ENCODE data around the gene TMEM178B. TPM values are rescaled to one million over a fixed set of nuclear protein-coding genes. Genes with fewer than 3 reads are reported as not detected.

TMEM178B gene
- total and polyA plus RNA-seq, 8 donors: 0.16 to 5.6 (median 3.4) TPM

DNA sequence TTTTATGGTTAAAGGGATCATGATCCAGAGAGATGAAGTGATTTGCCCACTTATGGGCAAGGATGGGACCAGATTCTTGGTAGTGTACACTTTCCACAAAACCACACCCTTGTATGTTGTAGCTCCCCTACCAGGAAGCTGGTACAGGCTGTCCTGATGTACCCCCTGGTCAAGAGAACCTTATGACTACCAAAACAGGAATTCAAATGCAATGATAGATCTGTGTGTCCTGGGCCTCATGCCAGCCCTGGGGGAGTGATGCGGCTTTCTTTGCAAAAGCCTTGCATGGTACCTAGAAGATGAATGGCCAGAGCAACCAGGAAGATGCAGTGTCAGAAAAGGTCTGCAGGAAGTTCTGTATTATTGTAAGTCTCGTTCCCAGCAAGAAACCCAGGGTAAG lies 382.4 kb downstream of the TMEM178B start:
- ATAC-seq: no peak
- TF ChIP-seq, protein P1, sequence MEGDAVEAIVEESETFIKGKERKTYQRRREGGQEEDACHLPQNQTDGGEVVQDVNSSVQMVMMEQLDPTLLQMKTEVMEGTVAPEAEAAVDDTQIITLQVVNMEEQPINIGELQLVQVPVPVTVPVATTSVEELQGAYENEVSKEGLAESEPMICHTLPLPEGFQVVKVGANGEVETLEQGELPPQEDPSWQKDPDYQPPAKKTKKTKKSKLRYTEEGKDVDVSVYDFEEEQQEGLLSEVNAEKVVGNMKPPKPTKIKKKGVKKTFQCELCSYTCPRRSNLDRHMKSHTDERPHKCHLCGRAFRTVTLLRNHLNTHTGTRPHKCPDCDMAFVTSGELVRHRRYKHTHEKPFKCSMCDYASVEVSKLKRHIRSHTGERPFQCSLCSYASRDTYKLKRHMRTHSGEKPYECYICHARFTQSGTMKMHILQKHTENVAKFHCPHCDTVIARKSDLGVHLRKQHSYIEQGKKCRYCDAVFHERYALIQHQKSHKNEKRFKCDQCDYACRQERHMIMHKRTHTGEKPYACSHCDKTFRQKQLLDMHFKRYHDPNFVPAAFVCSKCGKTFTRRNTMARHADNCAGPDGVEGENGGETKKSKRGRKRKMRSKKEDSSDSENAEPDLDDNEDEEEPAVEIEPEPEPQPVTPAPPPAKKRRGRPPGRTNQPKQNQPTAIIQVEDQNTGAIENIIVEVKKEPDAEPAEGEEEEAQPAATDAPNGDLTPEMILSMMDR (IDR thresholded peaks at IDR 0.05): no peak
- no peak for DNase-seq
- no peak overlapping the region for H3K27ac ChIP-seq
- no peaks in the 10 kb centered on the region for H3K27me3 ChIP-seq
- no peak overlapping the region for H3K4me3 ChIP-seq
- no peaks in the 10 kb centered on the region for H3K9me3 ChIP-seq
- intact Hi-C loops (cut with DNase I): no loop called here
- no peaks in the 10 kb centered on the region for H3K4me1 ChIP-seq
- no peaks in the 10 kb centered on the region for H3K36me3 ChIP-seq

DNA sequence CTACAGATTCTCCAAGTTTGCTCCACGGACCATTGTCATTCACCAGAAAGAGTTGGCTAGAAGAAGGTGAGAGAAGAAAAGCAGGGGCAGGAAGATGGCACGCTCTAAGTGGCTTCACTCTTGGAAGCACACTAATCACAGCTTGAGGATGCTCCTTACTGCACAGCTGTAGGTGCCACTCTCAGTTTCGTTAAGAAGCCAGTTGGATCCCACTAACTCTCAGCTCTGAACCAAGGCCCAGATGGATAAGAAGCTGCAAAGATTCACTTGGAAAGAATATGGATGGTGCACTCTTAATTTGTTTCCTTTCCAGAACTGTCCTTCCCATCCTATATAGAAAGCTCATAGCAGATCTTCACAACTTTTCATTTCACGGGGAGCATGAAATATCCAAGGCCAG lies 382.8 kb downstream of the TMEM178B start:
- Histone ChIP-seq H3K4me1 (no peaks in the 10 kb centered on the region), H3K27me3 (no peaks in the 10 kb centered on the region), H3K36me3 (no peaks in the 10 kb centered on the region), H3K9me3 (no peaks in the 10 kb centered on the region), H3K27ac (no peak overlapping the region), H3K4me3 (no peak overlapping the region)
- TF ChIP-seq, protein P1 (IDR thresholded peaks at IDR 0.05): no peak
- intact Hi-C loops (cut with DNase I): no loop called here
- ATAC-seq (no peak), DNase-seq (no peak)

DNA sequence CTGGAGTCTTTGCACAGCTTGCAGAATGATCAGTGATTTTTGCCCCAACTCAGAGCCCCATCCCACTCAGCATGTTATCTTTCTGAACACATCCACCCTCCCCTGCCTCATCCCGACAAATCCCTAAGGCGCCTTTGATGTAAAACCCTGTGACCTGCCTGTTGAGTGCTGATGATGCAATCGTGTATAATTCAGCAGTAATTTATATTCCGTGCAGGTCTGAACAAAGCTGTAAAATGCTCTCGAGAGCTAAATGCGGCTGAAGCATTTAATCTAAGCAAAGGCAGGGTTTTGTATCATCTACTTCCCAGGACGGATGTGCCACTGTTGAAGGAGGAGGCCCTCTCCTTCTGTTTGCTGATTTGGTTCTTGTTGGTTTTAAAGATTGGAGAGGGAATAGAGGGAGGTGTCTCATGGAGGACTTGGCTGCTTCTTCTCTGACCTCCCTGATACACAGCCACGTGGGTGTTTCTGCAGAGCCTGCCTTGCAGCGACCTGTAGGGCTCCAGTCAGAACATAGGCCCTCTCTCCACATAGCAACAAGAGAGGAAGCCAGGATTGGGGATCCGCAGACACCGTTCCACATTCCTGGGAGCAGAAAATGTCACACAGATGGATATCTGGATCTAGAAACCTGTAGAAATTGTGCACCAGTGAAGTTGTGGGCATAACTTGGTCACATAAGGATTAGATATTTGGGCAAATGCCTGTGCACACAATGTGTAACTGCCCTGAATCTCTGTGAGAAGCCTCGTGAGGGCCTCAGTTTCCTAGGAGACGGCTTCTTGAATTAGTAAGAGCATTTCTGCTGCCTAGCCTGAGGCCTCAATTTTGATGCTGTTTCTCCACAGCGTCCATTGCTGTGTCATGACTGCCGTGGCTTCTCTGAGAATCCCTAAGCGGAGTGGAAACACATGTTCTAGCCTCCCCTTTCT lies 387.2 kb downstream of the TMEM178B start:
- intact Hi-C loops (cut with DNase I): no loop called here
- Histone ChIP-seq H3K36me3 (no peaks in the 10 kb centered on the region), H3K9me3 (no peaks in the 10 kb centered on the region), H3K4me1 (no peaks in the 10 kb centered on the region), H3K27me3 (no peaks in the 10 kb centered on the region), H3K27ac (no peak overlapping the region), H3K4me3 (no peak overlapping the region)
- DNase-seq (no peak), ATAC-seq (no peak)
- TF ChIP-seq, protein P1 (IDR thresholded peaks at IDR 0.05): no peak

DNA sequence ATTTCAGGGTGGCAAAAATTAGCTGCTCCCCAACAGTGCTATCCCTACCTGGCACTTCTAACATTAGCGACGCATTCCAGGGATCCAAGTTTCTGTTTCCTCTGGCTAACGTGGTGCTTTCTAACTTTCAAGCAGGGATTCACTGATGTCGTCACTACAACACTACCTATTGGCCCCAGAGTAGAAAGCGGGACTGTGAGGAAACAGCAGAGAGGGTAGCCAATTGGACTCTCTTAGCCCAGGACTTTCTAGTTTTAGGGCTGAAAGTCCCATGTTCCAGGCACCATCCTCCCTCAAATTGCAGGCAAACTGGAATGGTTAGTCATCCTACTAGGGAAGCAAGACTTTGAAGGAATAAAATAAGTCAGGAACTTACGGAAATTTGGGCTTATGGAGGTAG lies 388.1 kb downstream of the TMEM178B start:
- no peak overlapping the region for H3K4me3 ChIP-seq
- no peaks in the 10 kb centered on the region for H3K36me3 ChIP-seq
- ATAC-seq (no peak), DNase-seq (no peak)
- no peaks in the 10 kb centered on the region for H3K9me3 ChIP-seq
- H3K4me1 ChIP-seq: no peaks in the 10 kb centered on the region
- no peaks in the 10 kb centered on the region for H3K27me3 ChIP-seq
- TF ChIP-seq, protein P1 (IDR thresholded peaks at IDR 0.05): no peak
- intact Hi-C loops (cut with DNase I): no loop called here
- no peak overlapping the region for H3K27ac ChIP-seq

DNA sequence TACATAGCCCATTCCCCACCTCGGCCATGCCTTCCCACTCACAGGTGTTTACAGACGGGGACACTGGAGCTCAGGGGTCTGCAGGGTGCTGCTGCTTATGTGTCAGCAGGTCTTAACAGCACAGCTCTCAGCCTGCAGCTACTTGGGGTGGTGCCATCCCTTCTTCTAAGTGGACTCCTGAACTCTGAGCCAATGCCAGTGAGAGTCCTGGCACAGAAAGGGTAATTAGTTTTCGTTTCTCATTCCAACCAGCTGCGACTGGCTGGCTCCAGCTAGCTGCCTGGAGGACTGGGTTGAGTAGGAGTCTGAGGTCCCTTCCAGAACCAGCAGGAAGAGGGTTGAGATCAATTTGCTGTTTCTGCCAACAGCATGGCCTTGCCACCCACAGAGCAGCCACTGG lies 389.1 kb downstream of the TMEM178B start:
- H3K27ac ChIP-seq: no peak overlapping the region
- no peaks in the 10 kb centered on the region for H3K36me3 ChIP-seq
- TF ChIP-seq, protein P1 (IDR thresholded peaks at IDR 0.05): no peak
- no peaks in the 10 kb centered on the region for H3K27me3 ChIP-seq
- ATAC-seq (no peak), DNase-seq (no peak)
- intact Hi-C loops (cut with DNase I): no loop called here
- H3K4me3 ChIP-seq: no peak overlapping the region
- no peaks in the 10 kb centered on the region for H3K4me1 ChIP-seq
- H3K9me3 ChIP-seq: no peaks in the 10 kb centered on the region
